ENCODE measurements around the gene KLF11.

DNA sequence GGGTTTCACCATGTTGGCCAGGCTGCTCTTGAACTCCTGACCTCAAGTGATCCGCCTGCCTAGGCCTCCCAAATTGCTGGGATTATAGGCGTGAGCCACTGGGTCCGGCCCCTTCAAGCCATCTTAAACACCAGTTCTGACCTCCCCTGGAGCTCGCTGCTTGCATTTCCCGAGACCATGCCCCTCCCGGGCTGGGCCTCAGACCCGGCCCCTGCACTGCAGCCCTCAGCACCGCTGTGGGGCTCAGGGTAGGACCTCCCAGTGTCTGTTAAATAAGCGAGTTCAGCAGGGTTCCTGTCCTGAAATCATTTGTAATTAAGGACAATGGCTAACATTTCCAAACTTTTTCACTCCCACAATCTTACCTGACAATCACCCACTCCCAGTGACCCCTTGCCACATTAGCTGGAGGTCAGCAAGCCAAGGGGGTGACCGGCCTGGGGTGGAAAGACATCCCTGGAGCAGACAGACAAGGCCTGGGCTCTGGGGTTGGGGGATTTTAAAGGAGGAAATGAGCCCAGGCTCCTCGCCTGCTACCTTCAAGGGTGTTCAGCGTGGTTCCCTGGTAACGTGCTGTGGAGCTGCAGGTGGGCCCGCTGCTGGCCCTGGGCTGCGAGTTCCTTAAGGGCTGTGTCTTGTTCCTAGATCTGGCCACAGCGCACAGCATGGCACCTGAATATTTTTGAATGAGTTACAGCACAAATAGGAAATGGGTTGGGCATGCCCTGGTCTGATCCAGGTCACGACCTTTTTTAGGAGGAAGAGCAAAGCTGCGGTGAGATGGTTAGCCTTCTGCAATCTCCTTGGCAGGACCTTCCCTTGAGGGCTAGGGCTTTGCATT is 21.8 kb downstream of the KLF11 start:
- TF ChIP-seq, protein P1, sequence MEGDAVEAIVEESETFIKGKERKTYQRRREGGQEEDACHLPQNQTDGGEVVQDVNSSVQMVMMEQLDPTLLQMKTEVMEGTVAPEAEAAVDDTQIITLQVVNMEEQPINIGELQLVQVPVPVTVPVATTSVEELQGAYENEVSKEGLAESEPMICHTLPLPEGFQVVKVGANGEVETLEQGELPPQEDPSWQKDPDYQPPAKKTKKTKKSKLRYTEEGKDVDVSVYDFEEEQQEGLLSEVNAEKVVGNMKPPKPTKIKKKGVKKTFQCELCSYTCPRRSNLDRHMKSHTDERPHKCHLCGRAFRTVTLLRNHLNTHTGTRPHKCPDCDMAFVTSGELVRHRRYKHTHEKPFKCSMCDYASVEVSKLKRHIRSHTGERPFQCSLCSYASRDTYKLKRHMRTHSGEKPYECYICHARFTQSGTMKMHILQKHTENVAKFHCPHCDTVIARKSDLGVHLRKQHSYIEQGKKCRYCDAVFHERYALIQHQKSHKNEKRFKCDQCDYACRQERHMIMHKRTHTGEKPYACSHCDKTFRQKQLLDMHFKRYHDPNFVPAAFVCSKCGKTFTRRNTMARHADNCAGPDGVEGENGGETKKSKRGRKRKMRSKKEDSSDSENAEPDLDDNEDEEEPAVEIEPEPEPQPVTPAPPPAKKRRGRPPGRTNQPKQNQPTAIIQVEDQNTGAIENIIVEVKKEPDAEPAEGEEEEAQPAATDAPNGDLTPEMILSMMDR (IDR thresholded peaks at IDR 0.05; ENCODE audit: poor library complexity), result no peak
- TF ChIP-seq EZH2 (IDR thresholded peaks at IDR 0.05; ENCODE audit: borderline replicate concordance) (no peak), EZH2phosphoT487 (IDR thresholded peaks at IDR 0.05; ENCODE audit: low read depth, severe bottlenecking, unreplicated experiment) (no peak)

All from hepatocyte (in vitro differentiated cells).